Pancreas (tissue), 10 donors: ENCODE results near the gene WDFY4. TPM values are rescaled to one million over a fixed set of nuclear protein-coding genes. Genes with fewer than 3 reads are reported as not detected.

ENCODE experiments used
- ATAC-seq, 4 donors: fragments of 200-7000 bp; cut with Tn5 transposase; one replicate each; pipeline versions ENCODE4 v1.8.0 to v1.9.1; 2020; ENCODE audit warnings: mild to moderate bottlenecking in 4 of 4, moderate library complexity in 4 of 4
- DNase-seq, 6 donors: peaks; one replicate each; pipeline ENCODE4 v3.0.0-alpha.2; 2020
- FAIRE-seq: peaks from 2 replicates; lab custom pipeline; 2012; peaks lifted over from hg19 to GRCh38; lab: Jason Lieb, UNC
- H3K27ac ChIP-seq, 4 donors: fragments of 200-600 bp; sonication (generic); 1 replicate in 3 of 4; 2 replicates in 1 of 4; pipeline versions ENCODE4 v1.5.0 to v1.8.0; 2020
- H3K27me3 ChIP-seq, 4 donors: fragments of 200-600 bp; one replicate each; pipeline ENCODE4 v1.8.0; 2021
- H3K36me3 ChIP-seq, 3 donors: fragments of 200-600 bp; sonication (generic) in 1 of 3; one replicate each; pipeline versions ENCODE4 v1.5.0 to v1.8.0; 2020 to 2021
- H3K4me1 ChIP-seq, 3 donors: fragments of 200-600 bp; one replicate each; pipeline ENCODE4 v1.8.0; 2021
- H3K4me3 ChIP-seq, 4 donors: fragments of 200-600 bp; sonication (generic) in 2 of 4; one replicate each; pipeline versions ENCODE4 v1.5.0 to v1.8.0; 2020 to 2021
- H3K9me3 ChIP-seq, 4 donors: fragments of 200-600 bp; one replicate each; pipeline ENCODE4 v1.8.0; 2021
- CTCF ChIP-seq, 4 donors: fragments of 200-600 bp; sonication (generic) in 3 of 4; IDR thresholded peaks; one replicate each; pipeline versions ENCODE4 v1.5.0 to v1.8.0; 2021; ENCODE audit warnings: antibody characterized with exemption in 4 of 4
- WGBS, 2 donors: extraction: QIAGEN DNeasy Blood & Tissue Kit; methylation state at CpG; one replicate each; pipeline ENCODE4 v1.1.7; 2013; 5-methylcytosine and 5-hydroxymethylcytosine counted together
- intact Hi-C, 3 donors: fragments of 100-400 bp; cut with DNase I; formaldehyde crosslinking; loops; one replicate each; pipeline versions ENCODE4 v1.11.1 to v1.14.2; 2022
- polyA plus RNA-seq, 2 donors: library from polyadenylated mRNA; stranded (reverse); fragments of 200-250 nt; gene quantifications; one replicate each; pipeline ENCODE4 v1.2.3, GENCODE V29; 2013
- total RNA-seq, 6 donors: library from RNA; stranded (reverse); fragmentation: NEBNext Ultra II Directional in 4 of 6; extraction: Animal tissue kit (Norgen Biotek cat#: 25700) in 4 of 6; gene quantifications; one replicate each; pipeline versions ENCODE4 v1.2.1 to v1.2.4, GENCODE V29; 2021 to 2023
- donor health status: healthy with polysubstance abuse.
- donor health status: DM: no; HTN: no; CAD: no; lungs with moderate emphysema.
- donor health status: DM: no; HTN: no; CAD: no.
- donor health status: control.
- donor health status: control.
- donor health status: Bipolar disorder and iron deficiency.
- donor health status: DM: yes; HTN: yes; CAD: no.
- donor health status: DM: no; HTN: no; CAD: no.
- donor health status: DM: no; HTN: no; CAD: no.
- donor health status: DM: yes; HTN: yes; CAD: no.

WDFY4 gene
- total and polyA plus RNA-seq, 8 donors, result 0.14 to 8.4 (median 0.72) TPM

GRCh38 chr10:48847691-48848090 is 163.0 kb downstream of the WDFY4 start:
- no peak for ATAC-seq
- intact Hi-C loops, result no loop called here
- 69 to 78% methylated on average over 5 of the region's 5 CpGs for WGBS, 2 donors
- Histone ChIP-seq H3K4me1 (no peaks in the 10 kb centered on the region), H3K27me3 (no peaks in the 10 kb centered on the region), H3K4me3 (no peak overlapping the region), H3K9me3 (no peaks in the 10 kb centered on the region), H3K36me3 (no peaks in the 10 kb centered on the region), H3K27ac (no peak overlapping the region)
- DNase-seq, result no peak
- no peak for FAIRE-seq
- no peak for TF ChIP-seq CTCF (IDR thresholded peaks at IDR 0.05)

GRCh38 chr10:48856855-48857254 is 172.2 kb downstream of the WDFY4 start:
- no peak for TF ChIP-seq CTCF (IDR thresholded peaks at IDR 0.05)

GRCh38 chr10:48872234-48872633 is 187.6 kb downstream of the WDFY4 start:
- no peak for ATAC-seq
- Histone ChIP-seq H3K4me3 (no peak overlapping the region), H3K27ac (no peak overlapping the region), H3K9me3 (no peaks in the 10 kb centered on the region), H3K27me3 (no peaks in the 10 kb centered on the region), H3K4me1 (no peaks in the 10 kb centered on the region), H3K36me3 (no peaks in the 10 kb centered on the region)
- DNase-seq, result no peak
- intact Hi-C loops, result no loop called here
- 73 to 77% methylated on average over 1 of the region's 1 CpG for WGBS, 2 donors
- no peak for FAIRE-seq
- TF ChIP-seq CTCF (IDR thresholded peaks at IDR 0.05), result no peak

More at GRCh38 chr10:48856855-48857254, 172.2 kb downstream of the WDFY4 start:
- FAIRE-seq (no peak), ATAC-seq (no peak), DNase-seq (no peak)
- no peak overlapping the region for H3K27ac ChIP-seq
- H3K9me3 ChIP-seq, result no peaks in the 10 kb centered on the region
- no peaks in the 10 kb centered on the region for H3K27me3 ChIP-seq
- intact Hi-C loops, result no loop called here
- no peak overlapping the region for H3K4me3 ChIP-seq
- no peaks in the 10 kb centered on the region for H3K4me1 ChIP-seq
- H3K36me3 ChIP-seq, result no peaks in the 10 kb centered on the region

- intact Hi-C loops, result no loop called here
- WGBS, 2 donors, result 68% methylated on average over 3 of the region's 3 CpGs
- H3K4me3 ChIP-seq, result no peak overlapping the region
- H3K36me3 ChIP-seq, result no peaks in the 10 kb centered on the region
- H3K9me3 ChIP-seq, result no peaks in the 10 kb centered on the region
- H3K27ac ChIP-seq, result no peak overlapping the region
- no peak for ATAC-seq
- no peak for FAIRE-seq
- no peaks in the 10 kb centered on the region for H3K27me3 ChIP-seq
- no peaks in the 10 kb centered on the region for H3K4me1 ChIP-seq
- TF ChIP-seq CTCF (IDR thresholded peaks at IDR 0.05), result no peak
- DNase-seq, result no peak
Measured at GRCh38 chr10:48878091-48878490, 193.4 kb downstream of the WDFY4 start.

GRCh38 chr10:48879451-48879850 is 194.8 kb downstream of the WDFY4 start:
- intact Hi-C loops, result no loop called here
- Histone ChIP-seq H3K4me3 (no peak overlapping the region), H3K9me3 (no peaks in the 10 kb centered on the region), H3K27me3 (no peaks in the 10 kb centered on the region), H3K36me3 (no peaks in the 10 kb centered on the region), H3K27ac (no peak overlapping the region), H3K4me1 (no peaks in the 10 kb centered on the region)
- TF ChIP-seq CTCF (IDR thresholded peaks at IDR 0.05), result no peak
- 58 to 61% methylated on average over 5 of the region's 5 CpGs for WGBS, 2 donors
- ATAC-seq (no peak), DNase-seq (no peak), FAIRE-seq (no peak)
